Measurements from ENCODE around the gene APLP2. TPM values are rescaled to one million over a fixed set of nuclear protein-coding genes. Genes with fewer than 3 reads are reported as not detected.
A peak's percentile ranks its signal among the peaks of the same experiment; 100 is the strongest.

The APLP2 gene
- total and polyA plus RNA-seq, 2 of the 4 experiments (the other 2 are of a cell fraction), result 127 to 235 TPM

DNA sequence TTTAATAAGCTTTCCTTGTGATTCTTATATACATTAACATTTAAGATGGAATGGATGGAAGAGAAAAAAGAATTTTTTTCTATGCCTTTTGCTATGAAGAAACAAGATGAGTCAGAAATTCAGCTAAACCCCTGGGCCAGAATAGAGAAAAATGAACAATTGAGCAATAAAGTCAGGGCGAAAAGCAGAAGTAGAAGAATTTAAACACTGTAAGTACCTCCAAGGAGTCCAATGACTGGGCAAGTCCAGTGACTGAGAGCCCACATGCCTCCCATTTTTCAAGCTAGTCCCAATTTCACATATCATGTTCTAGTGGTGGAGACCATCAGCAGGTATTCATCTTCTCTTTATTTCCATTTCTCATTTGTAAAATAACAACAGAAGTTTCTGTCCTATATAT is 18.6 kb upstream of the APLP2 start:
- Histone ChIP-seq H3K14ac (replicated peaks; ENCODE audit: low read depth, low read length) (no peak overlapping the region), H3K56ac (ENCODE audit: extremely low read depth, insufficient read depth, low read length) (no peak overlapping the region), H4K91ac (ENCODE audit: insufficient read depth, low read depth, low read length) (no peak overlapping the region), H2BK120ac (ENCODE audit: low read depth, low read length) (no peak overlapping the region), H4K8ac (ENCODE audit: low read depth in 2 of 2, low read length in 2 of 2) (no peak overlapping the region), H2BK15ac (ENCODE audit: low read depth, low read length) (no peak overlapping the region), H3K18ac (ENCODE audit: low read depth, low read length) (no peak overlapping the region), H3K4me2 (ENCODE audit: low read depth, low read length) (no peak overlapping the region), H4K20me1 (ENCODE audit: insufficient read depth, low read length) (no peaks in the 10 kb centered on the region), H3K4ac (ENCODE audit: low read depth, low read length) (no peak overlapping the region), H3K9me3 (ENCODE audit: control insufficient read depth, insufficient read depth, low read length) (peaks cover 4% of the 10 kb centered on the region; the same call in 1 of the 2 replicates), H2AK9ac (replicated peaks; ENCODE audit: low read depth, low read length, poor library complexity) (no peak overlapping the region), H3K4me3 (ENCODE audit: insufficient read depth, low read depth, low read length) (no peak overlapping the region), H3K9ac (ENCODE audit: low read depth, low read length) (no peak overlapping the region), H3K27ac (ENCODE audit: insufficient read depth, low read length) (peak overlapping the region; percentile 67; the same call in 1 of the 2 replicates), H2BK5ac (ENCODE audit: low read depth, low read length, poor library complexity, severe bottlenecking) (no peak overlapping the region), H3K36me3 (ENCODE audit: control insufficient read depth, insufficient read depth, low read length) (no peaks in the 10 kb centered on the region), H3K79me1 (ENCODE audit: low read depth in 1 of 2, low read length in 2 of 2) (no peaks in the 10 kb centered on the region), H3K27me3 (ENCODE audit: control insufficient read depth, insufficient read depth, low read length) (peaks cover 7% of the 10 kb centered on the region; the same call in 1 of the 2 replicates), H3K4me1 (ENCODE audit: control insufficient read depth, insufficient read depth, low read length) (no peaks in the 10 kb centered on the region), H2BK20ac (ENCODE audit: low read depth, low read length) (no peak overlapping the region), H2AK5ac (ENCODE audit: low read depth, low read length) (no peak overlapping the region), H2AFZ (replicated peaks; ENCODE audit: low read length, poor library complexity) (no peak overlapping the region), H3K9me1 (ENCODE audit: insufficient read depth, low read length) (no peaks in the 10 kb centered on the region), H4K5ac (ENCODE audit: low read depth, low read length) (no peak overlapping the region), H3K23ac (ENCODE audit: low read depth, low read length) (no peak overlapping the region)
- peak; percentile 53 for DNase-seq
- intact Hi-C loops (cut with micrococcal nuclease), result loop anchor here (5.0 kb wide), 1 partner anchor 49 kb away; the partner anchor contains the start of gene PRDM10
- WGBS, 2 experiments (ENCODE audit: extremely low coverage in 2 of 2, insufficient read length in 1 of 2), result no CpG with 5 or more reads among the region's 1 CpG
- dilution Hi-C loops (cut with HindIII; ENCODE audit: low sequenced_read_pairs, unreplicated experiment), result no loop called here
- ChIA-PET POLR2A (ENCODE audit: unreplicated experiment) (no interaction called here), CTCF (no interaction called here)
- in situ Hi-C loops (cut with MboI; ENCODE audit: low sequenced_read_pairs), result no loop called here
- BruUV-seq (replicated peaks), result no TSS peak
- TF ChIP-seq CEBPB (IDR thresholded peaks at IDR 0.05; ENCODE audit: low read depth, low read length) (peak; percentile 71), FOS (IDR thresholded peaks at IDR 0.05; ENCODE audit: low read depth, low read length) (no peak; the same call in 1 of the 2 replicates)
- peak; percentile 70 for ATAC-seq (ENCODE audit: low read depth)
